ENCODE results near the gene NOXO1.
"Not testable (repeated sequence)": the region's sequence is repeated elsewhere in the genome, so short reads cannot be mapped to it uniquely, and the experiment has no call there.

The NOXO1 gene

DNA sequence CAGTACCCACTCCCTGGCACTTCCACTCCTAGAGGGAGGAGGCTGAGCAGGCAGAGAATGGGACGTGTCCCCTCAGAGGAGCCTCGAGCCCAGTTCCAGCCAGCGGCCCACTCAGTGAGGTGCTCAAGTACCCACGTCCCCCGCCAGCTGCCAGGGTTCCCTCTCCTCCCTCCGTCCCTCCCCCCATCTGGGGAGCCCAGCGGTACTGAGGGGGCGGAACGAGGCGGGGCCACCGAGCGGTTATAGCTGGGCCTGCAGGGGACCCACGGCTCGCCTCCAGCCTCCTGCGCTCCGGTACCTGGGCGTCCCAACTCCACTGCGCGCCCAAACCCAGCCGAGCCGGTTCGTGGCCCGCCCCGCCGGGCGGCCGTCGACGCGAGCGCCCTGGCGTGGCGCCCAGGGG, 38.2 kb upstream of the NOXO1 start, which contains the start of gene NPW:
Gene NPW, plus strand, starts transcription at position 268 of the 403 bp plus-strand sequence.
- DNase-seq (ENCODE audit: low spot score), result no peak
- TF ChIP-seq, protein P1, sequence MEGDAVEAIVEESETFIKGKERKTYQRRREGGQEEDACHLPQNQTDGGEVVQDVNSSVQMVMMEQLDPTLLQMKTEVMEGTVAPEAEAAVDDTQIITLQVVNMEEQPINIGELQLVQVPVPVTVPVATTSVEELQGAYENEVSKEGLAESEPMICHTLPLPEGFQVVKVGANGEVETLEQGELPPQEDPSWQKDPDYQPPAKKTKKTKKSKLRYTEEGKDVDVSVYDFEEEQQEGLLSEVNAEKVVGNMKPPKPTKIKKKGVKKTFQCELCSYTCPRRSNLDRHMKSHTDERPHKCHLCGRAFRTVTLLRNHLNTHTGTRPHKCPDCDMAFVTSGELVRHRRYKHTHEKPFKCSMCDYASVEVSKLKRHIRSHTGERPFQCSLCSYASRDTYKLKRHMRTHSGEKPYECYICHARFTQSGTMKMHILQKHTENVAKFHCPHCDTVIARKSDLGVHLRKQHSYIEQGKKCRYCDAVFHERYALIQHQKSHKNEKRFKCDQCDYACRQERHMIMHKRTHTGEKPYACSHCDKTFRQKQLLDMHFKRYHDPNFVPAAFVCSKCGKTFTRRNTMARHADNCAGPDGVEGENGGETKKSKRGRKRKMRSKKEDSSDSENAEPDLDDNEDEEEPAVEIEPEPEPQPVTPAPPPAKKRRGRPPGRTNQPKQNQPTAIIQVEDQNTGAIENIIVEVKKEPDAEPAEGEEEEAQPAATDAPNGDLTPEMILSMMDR (IDR thresholded peaks at IDR 0.05; ENCODE audit: extremely low read depth, missing control alignments), result no peak

DNA sequence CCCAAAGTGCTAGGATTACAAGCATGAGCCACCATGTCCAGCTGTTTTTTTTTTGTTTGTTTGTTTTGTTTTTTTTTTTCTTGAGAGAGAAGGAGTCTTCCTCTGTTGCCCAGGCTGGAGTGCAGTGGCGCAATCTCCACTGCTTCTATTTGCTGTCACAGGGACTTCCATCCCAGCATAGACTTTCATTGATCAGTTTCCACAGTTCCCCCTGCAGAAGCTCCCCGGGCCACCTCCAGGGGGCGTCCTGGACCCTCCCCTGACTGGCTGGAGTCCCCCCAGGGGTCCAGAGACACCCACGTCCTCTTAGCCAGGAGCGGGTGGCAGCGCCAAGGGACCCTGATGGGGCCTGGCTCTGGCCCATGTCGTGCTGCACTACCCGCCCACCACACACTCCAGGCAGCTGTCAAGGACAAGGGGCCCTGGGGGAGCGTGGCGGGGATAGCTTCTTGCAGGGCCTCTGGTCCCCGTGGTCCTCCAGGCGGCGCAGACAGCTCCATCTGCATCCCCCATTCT, 35.2 kb upstream of the NOXO1 start:
- TF ChIP-seq, protein P1 (IDR thresholded peaks at IDR 0.05; ENCODE audit: extremely low read depth, missing control alignments), result peak; percentile 8
- DNase-seq (ENCODE audit: low spot score), result no peak

DNA sequence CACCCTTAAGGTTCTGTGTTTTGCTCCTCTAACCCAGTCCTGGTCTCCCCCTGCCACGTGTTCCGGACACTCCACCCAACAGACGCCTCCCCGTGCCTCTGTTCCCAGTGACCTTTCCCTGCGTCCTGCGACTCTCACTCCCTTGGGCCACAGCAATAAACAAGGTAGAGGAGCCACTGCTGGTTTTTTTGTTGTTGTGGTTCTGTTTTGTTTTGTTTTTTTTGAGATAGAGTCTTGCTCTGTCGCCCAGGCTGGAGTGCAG, 34.6 kb upstream of the NOXO1 start:
- TF ChIP-seq, protein P1 (IDR thresholded peaks at IDR 0.05; ENCODE audit: extremely low read depth, missing control alignments), result no peak
- no peak for DNase-seq (ENCODE audit: low spot score)

DNA sequence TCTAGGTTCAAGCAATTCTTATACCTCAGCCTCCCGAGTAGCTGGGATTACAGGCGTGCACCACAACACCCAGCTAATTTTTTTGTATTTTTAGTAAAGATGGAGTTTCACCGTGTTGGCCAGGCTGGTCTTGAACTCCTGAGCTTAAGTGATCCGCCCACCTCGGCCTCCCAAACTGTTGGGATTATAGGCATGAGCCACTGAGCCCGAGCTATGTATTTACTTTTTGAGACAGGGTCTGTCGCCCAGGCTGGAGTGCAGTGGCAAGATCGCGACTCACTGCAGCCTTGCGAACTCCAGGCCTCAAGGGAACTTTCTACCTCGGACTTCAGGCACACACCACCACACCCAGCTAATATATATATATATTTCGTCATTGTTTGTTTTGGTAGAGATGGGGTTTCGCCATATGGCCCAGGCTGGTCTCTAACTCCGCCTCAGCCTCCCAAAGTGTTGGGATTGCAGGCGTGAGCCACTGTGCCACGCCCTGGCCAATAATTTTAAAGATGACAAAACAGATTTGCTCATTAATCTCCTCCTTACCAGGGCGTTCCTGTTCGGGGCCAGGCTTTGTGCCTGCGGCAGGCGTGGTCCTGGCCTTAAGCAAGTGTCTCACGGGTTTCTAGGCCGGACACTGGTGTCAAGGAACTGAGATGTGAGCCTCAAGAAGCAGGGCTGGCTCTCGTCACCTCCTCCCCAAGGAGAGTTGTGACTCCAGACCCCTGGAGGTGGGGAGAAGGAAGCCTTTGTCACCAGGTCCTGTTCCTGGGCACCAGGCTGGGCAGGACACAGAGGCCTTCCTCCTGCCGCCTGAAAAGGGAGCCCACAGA, 34.1 kb upstream of the NOXO1 start:
- TF ChIP-seq, protein P1 (IDR thresholded peaks at IDR 0.05; ENCODE audit: extremely low read depth, missing control alignments), result no peak
- no peak for DNase-seq (ENCODE audit: low spot score)

DNA sequence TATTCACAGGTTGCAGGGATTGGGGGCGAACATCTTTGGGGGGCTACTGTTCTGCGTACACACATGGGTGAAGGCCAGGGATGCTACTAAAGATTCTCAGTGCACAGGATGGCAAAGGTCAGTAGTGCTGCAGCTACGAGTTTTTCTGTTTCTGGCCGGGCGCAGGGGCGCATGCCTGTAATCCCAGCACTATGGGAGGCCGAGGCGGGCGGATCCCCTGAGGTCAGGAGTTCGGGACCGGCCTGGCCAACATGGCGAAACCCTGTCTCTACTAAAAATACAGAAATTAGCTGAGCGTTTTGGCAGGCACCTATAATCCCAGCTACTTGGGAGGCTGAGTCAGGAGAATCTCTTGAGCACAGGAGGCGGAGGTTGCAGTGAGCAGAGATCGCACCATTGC, 32.3 kb upstream of the NOXO1 start:
- TF ChIP-seq, protein P1 (IDR thresholded peaks at IDR 0.05; ENCODE audit: extremely low read depth, missing control alignments), result no peak
- no peak for DNase-seq (ENCODE audit: low spot score)

DNA sequence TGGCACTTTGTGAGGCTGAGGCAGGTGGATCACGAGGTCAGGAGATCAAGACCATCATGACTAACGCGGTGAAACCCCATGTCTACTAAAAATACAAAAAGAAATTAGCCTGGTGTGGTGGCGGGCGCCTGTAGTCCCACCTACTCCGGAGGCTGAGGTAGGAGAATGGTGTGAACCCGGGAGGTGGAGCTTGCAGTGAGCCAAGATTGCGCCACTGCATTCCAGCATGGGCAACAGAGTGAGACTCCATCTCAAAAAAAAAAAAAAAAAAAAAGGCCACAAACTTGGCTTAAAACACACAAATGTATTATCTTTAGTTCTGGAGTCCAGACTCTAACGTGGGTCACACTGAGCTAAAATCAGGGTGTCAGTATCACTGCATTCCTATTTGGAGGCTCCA, 30.5 kb upstream of the NOXO1 start:
- DNase-seq (ENCODE audit: low spot score), result not testable (repeated sequence)

DNA sequence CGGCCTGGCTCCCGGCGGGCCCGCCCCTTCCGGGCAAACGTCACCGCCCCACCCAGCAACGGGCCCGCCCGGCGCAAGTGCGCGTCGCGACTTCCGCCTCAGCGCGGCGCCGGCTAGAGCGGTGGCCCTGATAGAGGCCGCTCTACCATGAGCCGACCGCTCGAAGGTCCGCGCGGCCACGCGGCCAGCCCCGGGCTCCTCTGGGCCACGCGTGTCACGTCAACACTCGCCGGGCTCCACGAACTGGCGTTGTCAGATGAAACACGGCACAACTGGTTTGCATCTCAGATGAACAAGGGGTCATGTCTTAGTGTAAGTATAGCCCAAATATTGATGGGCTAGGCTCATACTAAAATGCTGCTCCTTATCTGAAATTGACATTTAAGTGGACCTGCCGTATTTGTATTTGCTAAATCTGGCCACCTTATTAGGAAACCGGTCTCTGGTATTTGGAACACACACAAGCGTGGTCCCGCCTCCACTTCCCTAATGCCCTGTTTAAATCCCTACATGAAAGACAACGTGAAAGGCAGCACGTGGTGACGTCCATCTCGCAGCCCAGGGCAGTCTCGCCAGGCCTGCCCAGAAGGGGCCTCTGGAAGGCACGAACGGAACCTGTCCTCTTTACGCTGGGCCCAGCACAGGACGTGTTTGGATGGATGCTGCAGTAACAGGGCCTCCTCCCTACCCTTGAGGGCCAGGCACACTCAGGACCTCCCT, 28.7 kb upstream of the NOXO1 start, which contains the start of gene ZNF598:
Gene ZNF598, minus strand, starts transcription at position 31 of the 720 bp plus-strand sequence.
- TF ChIP-seq, protein P1 (IDR thresholded peaks at IDR 0.05; ENCODE audit: extremely low read depth, missing control alignments), result no peak
- peak; percentile 99 for DNase-seq (ENCODE audit: low spot score)
